NCI-H2107 treated with DMSO at 0.1 percent for 48 hours (cell line): ENCODE data around the gene CEP112.

Experiments used
- DNase-seq: peaks from one replicate; lab custom pipeline; 2025; ENCODE audit not compliant: unreplicated experiment; lab: John Stamatoyannopoulos, UW

CEP112 gene

DNA sequence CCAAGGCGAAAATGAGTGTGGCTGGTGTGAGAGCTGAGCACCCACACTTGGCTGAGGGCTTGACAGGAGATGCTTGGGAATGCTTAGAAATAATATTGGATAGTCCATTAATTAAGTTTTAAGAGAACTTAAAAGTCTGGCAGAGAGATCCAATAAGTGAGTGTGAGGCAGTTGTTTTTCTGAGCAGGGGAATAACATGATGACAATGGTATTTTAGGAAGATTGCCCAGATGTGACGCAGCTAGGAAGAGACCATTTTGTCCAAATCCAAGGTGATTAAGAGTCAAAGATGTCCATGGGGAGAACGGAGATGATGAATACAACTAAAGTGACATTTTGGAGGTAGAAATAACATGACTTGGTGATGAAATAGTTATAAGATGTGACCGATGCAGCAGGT, 527.7 kb downstream of the CEP112 start:
- no peak for DNase-seq

DNA sequence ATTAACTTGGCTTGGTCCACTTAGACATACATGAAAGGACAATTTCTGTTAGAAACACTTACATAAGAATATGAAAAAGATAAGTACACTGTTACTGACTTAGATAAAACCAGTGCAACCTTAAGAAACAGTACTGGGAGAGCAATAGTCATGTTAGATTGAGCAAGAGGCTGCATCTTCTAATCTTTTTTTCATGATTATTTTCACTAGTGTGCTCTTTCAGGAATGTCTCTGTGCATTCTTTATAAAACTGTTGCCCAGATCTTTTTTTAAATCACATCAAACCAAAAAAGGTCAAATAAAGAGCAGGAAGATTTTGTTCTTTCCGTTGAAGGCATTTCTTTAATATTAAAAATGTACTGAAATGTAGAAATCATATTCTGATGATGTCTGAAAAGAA, 529.7 kb downstream of the CEP112 start:
- DNase-seq = no peak

DNA sequence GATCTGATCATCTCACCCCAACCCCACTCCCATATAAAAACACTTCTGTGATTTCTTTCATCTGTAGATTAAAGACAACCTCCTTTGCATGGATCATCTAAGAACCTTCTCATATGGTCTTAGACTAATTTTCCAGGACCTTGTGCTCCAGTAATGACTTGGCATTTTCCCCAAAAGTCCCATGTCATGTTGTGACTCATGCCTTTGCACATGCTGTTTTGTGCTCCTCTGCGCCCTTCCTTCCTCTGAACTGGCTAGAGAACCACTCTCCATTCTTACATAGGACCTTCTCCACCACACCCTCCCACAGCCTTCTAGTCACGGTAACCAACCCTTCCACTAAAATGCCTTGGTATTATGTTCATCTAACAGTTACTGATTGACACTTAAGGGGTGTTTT, 531.0 kb downstream of the CEP112 start:
- no peak for DNase-seq

DNA sequence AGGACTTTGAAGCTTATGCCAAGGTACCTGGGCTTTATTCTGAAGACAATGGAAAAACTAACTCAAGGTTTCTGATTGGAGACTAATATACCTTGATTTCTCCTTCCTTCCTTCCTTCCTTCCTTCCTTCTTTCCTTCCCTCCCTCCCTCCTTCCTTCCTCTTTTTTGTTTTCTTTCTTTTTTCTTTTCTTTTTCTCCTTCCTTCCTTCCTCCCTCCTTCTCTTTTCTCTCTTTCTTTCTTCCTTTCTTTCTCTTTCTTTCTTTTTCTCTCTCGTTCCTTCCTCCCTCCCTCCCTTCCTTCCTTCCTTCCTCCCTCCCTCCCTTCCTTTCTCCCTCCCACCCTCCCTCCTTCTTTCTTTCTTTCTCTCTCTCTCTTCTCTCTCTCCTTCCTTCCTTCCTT, 531.9 kb downstream of the CEP112 start:
- DNase-seq = no peak

DNA sequence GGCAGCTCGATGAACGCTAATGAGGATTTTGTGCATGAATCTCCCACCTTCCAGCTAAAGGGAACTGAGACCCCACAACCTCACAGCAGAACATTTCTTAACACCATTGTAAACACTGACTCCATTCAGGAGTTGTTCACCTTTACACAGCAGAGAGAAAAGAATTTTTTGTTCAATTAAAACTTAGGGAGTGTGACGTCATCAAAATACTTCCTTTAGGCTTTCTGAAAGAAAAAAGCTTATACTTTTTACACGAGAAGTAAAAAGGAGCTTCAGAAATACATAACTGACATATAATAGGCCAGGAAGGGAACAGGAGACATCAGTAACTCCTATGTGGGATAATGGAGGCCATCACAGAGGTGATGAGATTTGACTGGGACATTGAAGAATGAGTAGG, 532.4 kb downstream of the CEP112 start:
- DNase-seq = no peak

DNA sequence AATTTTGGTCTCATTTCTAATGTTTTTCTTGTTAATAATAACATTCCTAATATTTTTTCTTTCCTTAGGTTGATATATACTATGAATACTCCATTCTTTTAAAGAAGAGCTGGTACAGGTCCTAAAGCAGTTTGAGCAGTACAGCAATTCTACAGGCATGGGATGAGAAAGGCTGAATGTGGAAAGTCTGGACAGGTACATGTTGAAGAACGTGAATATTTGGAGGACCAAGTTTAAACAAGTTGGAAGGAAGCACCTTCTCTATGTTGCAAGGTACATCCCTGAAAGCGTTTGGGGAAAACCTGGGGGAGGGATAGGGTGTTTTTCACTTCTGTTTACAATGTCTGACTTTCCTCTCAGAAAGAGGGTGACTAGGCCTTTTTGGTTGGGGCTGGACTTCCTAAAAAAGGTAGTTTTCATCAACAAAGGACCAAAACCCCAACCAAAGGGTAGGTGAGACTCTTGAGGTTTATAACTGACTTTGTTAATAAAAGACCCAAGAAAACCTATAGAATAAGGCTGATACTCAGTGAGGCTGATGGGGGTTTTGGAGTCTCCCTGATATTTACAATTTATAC, 534.6 kb downstream of the CEP112 start:
- no peak for DNase-seq

DNA sequence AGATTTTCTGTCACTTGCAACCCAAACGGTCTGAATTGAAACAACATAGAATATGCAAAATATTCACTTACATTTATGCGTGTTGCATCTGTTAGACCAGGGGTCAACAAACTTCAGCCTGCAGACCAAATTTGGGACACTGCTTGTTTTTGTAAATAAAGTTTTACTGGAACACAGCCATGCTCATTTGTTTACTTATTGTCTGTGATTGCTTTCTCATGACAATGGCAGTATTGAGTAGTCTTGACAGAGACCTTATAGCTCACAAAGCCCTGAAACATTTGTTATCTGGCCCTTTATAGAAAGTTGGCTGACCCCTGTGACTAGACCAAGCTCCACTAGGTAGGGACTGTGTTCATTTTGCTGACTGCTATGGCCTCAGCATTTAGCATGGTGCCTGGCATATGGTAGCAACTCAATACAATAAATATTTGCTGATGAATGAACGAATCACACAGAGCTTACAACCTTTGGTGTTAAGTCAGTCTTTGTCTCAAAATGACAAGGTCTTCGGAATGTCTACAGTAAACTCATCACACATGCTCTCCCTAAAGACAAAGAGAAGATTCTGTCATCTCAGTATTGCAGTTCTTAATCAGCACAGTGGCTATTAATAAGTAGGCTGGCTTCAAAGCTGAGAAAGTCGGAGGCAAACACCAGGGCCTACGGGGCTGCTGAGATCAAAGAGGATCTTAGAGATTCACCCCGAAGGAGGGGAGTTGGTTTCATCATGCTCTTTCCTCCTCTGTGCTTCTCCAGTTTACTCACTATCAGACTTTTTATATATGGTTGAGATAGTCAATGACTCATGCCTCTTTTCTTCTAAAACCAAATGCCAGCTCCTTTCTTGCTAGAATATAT, 535.3 kb downstream of the CEP112 start:
- DNase-seq = no peak

DNA sequence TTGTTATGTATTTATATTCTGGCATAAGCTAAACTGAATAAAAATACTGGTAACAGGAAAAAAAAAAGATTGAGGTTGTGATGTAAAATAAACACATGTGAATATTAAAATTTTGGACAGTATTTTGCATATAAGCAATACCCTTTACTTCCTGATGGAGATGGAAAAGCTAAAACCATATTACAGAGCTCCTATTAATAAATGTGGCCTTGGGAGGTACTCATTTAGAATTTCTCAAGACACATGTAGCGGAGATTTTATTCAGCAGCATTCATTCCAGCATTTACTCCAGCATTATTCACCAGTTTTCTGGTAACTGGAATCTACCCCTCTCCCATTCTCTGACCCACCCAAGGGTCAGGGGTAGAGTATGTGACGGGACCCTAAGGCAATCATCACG, 536.2 kb downstream of the CEP112 start:
- no peak for DNase-seq

DNA sequence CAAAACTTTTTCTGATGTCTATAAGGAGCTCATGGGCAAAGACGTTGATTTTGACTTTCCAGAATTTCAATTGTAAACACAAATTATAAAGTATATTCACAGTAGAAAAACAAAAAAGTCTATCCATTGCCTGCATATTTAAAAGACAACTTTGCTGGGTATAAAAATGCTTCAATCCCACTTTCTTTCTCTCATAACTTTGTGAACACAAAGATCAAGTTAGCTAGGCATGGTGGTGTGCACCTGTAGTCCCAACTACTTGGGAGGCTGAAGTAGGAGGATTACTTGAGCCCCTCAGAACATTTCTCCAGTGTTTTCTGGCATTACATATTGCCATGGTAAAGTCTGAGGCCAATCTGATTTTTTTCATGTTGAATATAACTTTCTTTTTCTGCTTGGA, 547.4 kb downstream of the CEP112 start:
- no peak for DNase-seq

DNA sequence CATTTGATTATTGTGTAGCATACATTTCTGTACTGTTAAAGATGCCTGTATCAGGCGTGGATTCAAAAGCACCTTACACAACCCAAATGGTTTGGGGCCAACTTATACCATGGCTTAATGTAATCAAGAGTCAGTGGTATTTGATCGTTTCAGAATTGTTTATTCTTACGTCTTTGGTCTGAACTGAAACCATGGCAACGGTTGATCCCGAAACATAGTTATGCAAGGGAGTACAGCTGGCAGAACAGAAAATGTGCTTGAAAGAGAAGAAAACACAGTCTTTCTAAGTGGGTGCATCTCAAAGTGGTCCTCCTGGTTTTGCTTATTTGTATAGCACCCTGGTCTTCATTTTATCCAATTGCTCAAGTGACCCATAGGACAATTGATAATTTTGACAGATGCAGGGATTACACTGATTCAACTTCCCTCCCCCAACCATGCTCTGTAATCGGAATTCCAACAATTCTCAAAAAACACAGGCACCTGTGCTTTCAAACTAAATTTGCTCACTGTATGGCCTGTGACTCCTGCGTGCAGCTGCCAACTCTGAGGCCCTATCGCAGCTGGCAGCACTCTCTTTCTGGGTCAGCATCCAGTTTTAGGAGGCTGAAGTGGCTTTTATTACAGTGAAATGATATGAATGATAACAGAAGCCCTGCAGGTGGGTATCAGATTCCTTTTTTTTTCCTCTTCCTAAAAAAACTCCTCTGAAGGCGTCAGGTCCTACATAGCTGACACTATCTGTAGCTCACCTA, 553.5 kb downstream of the CEP112 start:
- peak; percentile 94 for DNase-seq

DNA sequence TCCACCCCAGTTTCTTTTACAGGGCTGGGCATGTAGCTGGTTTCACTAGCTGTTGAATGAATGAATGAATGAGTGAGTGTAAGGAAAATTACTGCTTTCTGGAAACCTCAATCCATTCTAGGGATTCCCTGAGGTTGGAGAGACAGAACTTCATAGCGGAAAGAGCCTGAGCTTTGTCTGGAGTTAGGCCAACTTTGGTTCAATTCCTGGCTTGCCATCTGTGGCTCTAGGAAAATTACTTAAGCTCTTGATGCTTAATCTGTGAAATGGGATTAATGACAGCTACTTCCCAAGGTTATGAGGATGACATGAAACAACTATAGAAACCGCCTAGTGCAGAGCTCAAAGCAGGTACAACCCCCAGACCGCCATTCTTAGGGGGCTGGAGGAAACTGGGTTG, 554.1 kb downstream of the CEP112 start:
- DNase-seq = peak; percentile 7

DNA sequence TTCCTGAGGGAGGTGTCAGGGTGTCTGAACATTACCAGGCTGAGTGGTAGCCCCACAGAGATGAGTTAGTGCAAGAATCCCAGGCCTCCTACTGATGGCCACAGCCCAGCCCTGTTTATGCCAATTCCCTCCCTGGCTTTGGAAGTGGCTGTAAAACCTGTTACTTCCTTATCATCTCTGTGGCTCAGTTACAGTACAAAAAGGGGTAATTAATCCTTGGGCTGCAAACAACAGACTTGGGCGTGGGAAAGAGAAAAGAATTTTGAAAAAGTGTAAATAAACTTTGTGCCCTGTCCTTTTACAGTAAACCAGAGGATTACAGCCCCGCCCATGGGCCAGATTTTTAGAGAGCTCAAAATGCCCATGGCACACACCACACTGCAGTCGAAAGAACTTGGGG, 557.4 kb downstream of the CEP112 start:
- no peak for DNase-seq

DNA sequence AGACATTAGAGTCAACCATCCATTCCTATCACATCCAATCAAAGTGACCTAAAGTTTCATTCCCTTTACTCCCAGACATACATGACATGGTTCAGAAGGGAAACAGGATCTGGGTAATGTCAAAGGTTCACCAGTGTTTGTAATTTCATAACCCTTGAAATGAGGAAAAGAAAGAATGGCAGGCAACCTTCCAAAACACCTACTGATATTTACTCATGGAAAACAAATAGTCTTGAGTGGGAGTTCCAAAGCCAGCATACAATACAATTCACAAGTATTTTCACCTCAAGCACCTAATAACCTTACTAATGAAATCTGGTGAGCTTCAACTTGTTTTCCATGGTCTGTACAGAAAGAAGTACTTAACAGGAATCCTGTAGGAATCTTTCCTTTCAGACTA, 557.9 kb downstream of the CEP112 start:
- peak; percentile 54 for DNase-seq

DNA sequence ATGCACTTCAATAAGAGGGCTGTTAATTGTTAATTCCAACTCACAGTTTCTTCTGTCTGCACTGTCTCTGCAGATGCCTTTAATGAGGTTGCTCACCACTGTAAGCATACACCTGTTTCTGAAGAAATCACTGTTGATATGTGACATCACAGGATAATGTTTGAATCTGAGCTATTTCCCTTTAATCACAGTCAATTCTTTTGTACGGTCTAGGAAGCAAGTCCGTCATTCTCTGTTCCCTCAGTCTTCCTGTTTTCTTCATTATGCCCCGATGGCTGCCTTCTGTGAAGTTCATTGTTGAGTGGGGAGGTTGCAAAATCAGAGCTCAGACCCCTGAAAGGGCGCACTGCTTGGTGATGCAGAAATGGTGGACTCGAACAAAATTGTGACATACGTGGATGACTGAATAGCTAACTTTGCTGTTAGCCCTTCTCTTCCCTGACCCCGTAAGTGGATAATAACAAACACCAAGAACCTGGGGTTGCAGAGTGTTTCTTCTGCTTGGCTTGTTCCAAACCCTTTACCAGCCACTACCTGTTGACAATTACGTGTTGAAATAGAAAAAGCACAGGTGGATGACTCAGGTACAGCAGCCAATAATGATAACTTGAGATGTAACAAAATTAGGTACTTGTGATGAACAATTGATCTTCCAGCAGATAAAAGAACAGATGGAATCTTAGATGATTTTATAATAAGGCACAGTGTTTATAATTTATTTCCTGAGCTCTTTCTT, 558.6 kb downstream of the CEP112 start:
- DNase-seq = no peak

DNA sequence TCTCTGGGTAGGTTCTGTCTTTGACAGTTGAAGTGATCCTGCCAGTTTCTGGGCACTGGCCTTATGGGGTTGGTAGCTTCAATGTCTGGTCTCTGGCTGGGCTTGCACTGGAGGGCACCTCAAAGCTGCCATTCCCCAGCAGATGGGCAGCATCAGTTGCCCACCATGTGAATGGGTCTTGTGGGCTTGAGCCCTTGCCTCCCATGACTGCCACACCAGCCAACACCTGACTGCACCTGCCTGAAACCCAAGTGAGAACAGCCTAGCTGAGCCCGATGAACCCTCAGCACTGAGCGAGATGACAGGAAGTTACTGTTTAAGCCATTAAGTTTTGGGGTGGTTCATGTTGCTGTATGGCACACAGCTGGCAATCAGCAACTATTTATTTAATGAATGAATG, 561.4 kb downstream of the CEP112 start:
- no peak for DNase-seq

DNA sequence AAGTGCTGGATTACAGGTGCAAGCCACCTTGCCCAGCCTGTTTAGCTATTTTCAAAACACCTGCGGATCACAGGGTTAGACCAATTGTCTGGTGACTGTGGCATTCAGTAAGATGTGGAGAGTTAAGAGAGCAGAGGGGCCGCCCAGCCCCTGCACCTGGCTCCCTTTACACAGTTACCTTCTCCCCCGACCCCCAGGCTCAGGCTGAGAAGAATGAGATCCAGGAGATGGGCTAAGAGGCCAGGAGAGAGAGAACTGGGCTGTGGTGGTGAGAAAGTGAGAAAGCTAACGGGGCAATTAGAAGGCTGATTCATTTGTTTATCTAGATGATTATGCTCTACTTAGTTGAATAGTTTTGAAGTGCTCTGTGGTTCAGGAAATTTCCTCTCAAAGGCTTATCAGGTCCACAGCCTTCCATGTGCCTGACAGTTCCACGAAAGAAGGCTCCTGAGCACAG, 562.7 kb downstream of the CEP112 start:
- DNase-seq = peak; percentile 73

DNA sequence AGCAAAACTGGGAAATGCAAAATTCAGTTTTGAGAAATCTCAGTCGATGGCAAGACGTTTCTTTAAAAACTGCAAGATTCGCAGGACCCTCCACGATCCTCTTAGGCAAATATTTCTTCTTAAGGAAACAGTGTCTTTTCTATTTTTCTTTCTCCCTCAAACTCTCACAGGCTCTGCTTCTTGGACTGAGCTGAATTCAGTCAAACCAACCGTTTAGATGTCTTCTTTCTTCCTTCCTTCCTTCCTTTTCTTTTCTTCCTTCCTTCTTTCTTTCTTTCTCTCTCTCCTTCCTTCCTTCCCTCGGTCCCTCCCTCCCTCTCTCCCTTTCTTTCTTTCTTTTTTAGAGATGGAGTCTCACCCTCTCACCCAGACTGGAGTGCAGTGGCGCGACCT, 563.3 kb downstream of the CEP112 start:
- DNase-seq = no peak

DNA sequence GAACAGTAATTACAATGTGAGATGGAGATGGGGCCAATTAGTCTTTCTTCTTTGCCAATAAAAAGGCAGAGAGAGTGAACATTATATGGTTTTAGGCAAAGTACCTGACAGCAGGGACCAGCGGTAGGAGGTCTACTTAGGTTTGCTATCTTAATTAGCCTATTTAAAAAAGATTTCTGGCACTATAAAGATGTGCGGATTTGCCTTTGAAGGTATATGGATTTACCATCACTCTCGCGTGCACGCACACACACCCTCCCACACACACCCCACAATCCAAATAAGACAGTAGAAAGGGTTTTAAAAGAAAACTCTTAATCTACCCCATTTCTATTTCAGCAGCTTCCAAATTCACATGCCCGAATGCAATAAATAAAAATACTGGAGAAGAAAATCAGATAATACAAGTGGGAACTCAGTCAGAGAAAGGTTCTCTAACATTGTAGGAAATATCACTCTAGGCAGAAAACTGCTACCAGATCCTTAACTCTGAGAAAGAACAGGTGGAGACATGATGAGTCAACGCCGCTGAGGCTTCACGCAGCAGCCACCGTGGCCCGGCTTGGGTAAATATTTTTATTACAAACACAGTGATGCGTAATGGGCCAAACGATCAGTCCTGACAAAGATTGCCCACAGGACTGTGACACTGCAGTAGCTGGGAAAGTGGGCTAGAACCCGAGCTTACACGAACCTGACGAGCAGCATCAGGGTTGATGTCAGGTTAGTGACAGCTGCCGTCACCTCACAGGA, 563.9 kb downstream of the CEP112 start:
- peak; percentile 53 for DNase-seq

DNA sequence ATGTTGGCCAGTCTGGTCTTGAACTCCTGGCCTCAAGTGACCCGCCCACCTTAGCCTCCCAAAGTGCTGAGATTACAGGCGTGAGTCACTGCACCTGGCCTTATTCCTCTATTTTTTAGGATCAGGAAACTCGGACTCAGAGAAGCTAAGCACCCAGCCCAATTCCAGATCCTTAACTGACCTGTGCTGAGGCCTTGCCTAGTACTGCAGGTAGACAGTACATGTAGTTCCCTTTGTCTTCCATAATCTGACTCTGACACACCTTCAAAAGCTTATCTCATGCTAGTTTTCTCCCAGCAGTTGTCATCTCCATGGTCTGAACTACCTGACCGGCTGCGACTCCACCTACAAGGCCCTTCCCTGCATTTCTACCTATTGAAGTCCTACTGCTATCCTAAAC, 564.8 kb downstream of the CEP112 start:
- no peak for DNase-seq

DNA sequence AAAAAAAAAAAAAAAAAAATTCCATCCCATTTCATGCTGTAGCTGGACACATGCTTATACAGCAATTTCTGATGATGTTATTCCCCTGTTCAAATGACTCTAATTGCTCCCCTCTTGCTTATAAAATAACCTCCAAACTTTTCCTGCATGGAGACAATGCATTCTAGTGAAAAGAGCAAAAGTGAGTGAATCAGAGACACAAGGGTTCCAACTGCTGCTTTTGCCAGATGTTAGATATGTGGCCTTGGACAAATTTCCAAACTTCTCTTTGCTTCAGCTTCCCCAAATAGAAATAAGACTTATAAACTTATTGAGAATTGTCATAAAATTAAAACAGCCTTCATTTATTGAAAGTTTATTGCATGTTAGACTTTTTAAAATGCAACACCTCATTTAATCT, 565.5 kb downstream of the CEP112 start:
- no peak for DNase-seq

DNA sequence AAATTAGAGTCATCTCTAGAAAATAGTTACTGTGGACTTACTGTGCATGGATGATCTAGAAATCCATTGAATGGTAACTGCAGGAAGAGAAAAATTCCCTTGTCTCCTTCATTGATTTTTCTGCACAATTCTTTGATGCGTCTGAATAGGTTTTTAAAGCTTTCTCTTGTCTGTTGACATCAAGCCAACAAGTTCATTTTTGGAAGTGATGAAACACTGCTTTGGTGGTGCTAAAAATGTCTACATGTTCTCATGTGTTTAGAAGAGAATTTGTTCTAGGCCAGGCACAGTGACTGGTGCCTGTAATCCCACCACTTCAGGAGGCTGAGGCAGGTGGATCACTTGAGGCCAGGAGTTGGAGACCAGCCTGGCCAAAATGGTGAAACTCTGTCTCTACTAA, 573.4 kb downstream of the CEP112 start:
- DNase-seq = no peak
